GM19035 (cell line): ENCODE measurements around the gene HP1BP3.

Experiments
- ATAC-seq: cut with Tn5 transposase; IDR thresholded peaks from one replicate; pipeline ENCODE4 v1.9.1; 2021; ENCODE audit not compliant: unreplicated experiment

HP1BP3 gene

GRCh38 chr1:20712215-20712577 lies 74.9 kb downstream of the HP1BP3 start:
- ATAC-seq: no peak

GRCh38 chr1:20711285-20712214 lies 75.6 kb downstream of the HP1BP3 start:
- no peak for ATAC-seq

- ATAC-seq: no peak
Measured at GRCh38 chr1:20710469-20711284, 76.4 kb downstream of the HP1BP3 start.

GRCh38 chr1:20709868-20710267 lies 77.2 kb downstream of the HP1BP3 start:
- no peak for ATAC-seq

DNA sequence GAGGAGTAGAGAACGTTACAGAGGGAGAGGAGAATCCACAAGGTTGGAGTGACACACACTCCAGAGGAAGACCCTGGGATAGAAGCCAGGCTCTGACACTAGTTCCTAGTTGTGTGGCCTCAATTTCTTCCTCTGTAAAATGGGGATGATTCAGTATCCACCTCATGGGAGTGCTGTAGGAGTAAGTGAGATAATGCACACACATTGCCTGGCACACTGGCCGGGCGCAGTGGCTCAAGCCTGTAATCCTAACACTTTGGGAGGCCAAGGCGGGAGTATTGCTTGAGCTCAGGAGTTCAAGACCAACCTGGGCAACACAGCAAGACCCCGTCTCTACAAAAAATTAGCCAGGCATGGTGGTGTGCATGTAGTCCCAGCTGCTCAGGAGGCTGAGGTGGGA lies 78.2 kb downstream of the HP1BP3 start:
- no peak for ATAC-seq

- no peak for ATAC-seq
Measured at GRCh38 chr1:20708057-20708456, 79.0 kb downstream of the HP1BP3 start.

DNA sequence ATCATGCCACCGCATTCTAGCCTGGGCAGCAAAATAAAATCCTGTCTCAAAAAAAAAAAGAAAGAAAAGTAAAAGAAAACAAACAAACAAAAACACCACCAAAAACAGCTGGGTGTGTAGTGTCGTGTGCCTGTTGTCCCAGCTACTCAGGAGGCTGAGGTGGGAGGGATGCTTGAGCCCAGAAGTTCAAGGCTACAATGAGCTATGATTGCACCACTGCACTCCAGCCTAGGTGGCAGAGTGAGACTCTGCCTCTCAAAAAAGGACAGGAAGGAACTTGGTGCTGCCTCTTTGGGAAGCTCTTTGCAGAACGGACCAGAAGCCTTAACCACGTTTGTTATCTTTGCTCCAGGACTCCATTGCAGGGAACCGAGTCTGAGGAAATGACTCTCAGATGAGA lies 80.3 kb downstream of the HP1BP3 start:
- no peak for ATAC-seq

DNA sequence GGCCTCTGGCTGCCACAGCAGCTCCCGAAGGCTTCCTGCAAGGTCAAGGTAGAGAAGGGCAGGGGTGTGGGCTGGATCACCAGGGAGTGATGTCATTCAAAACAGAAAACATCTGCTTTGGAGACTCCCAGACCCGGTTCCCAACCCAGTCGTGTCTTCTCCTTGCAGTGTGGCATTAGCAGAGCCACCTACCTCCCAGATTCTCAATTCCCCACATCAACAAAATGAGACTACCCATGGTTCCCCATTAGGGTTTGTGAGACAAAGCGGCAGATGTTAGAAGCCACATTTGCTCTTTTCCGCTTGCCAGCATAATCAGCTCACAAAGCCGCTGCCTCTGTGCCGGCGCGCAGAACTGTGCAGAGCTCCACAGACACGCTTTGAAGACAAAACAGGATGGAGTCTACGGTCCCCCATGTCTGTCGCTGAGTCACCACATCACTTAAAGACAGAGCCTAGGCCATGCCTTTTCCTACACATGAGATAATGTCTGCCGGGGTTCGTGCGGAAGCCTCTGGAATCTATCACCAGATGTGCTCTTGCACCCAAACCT lies 81.8 kb downstream of the HP1BP3 start:
- no peak for ATAC-seq

DNA sequence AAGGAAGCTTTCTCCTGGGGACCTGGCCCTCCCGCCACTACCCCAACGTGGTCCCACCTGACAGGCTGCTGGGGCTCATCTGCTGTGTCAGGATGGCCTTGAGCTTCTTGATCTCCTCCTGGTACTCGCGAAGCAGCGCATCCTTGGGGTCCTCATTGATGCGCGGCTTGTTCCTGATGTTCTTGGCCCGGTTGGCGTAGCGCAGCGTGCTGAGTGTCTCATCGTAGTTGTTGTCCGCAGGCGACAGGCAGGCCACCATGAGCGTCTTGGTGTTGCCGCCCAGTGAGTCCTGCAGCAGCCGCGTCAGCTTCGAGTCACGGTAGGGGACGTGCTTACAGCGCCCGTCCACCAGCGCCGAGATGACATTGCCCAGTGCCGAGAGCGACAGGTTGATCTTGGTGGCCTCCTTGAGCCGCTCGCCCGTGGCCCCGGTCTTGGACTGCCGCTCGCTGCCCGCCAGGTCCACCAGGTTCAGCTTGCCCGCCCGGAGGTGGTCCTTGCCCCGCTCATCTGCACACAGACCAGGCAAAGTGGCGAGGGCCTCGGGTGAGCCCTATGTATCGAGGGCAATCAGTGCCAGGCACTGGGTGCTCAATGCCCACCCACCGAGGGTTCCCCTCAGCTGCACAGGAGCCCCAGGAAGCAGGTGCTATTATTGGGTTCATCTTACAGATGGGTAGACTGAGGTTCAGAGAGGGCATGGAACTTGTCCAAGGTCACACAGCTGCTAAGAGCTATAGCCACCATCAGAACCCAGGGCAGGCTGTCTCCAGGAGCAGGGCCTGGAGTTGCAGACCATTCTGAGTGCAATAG lies 82.5 kb downstream of the HP1BP3 start:
- no peak for ATAC-seq

GRCh38 chr1:20703124-20703756 lies 83.9 kb downstream of the HP1BP3 start:
- no peak for ATAC-seq

DNA sequence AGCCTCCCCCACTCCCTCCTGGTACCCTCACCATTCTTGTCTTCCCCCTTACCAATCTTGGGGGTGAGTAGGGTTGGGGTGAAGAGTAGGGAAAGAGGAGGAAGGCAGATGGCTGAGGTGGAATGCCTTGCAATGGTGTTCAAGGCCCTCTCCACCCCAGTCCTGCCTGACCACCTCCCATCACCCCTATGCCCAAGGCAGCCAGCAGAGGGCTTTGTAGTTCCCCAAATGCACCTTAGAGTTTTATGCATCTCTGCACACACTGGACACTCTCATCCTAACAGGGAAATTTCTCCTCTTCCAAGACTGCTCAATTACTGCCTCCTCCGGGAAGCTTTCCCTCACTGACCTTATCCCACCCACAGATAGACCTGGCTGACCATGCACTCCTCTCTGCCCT lies 84.7 kb downstream of the HP1BP3 start:
- no peak for ATAC-seq

DNA sequence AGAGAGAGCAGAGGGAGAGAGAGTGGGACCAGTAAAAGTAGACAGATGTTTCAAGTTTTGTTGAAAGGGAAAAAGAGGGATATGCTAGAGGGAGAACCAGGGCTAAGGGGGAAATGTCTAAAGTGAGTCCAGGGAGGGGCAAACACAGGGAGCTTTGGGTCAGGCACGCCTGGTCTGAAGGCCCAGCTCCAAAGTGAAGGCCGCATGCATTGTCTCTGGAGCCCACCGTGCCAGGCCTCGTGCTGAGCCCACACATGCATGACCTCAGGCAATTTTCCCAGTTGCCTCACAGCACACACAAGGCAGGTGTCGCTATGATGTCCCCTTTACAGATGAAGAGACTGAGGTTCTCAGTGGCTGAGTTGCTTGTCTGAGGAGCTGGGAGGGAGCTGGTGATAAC lies 85.3 kb downstream of the HP1BP3 start:
- ATAC-seq: no peak

GRCh38 chr1:20701446-20701845 lies 85.7 kb downstream of the HP1BP3 start:
- no peak for ATAC-seq

GRCh38 chr1:20700636-20701215 lies 86.4 kb downstream of the HP1BP3 start:
- no peak for ATAC-seq

- ATAC-seq: no peak
Measured at GRCh38 chr1:20699558-20699957, 87.5 kb downstream of the HP1BP3 start.

DNA sequence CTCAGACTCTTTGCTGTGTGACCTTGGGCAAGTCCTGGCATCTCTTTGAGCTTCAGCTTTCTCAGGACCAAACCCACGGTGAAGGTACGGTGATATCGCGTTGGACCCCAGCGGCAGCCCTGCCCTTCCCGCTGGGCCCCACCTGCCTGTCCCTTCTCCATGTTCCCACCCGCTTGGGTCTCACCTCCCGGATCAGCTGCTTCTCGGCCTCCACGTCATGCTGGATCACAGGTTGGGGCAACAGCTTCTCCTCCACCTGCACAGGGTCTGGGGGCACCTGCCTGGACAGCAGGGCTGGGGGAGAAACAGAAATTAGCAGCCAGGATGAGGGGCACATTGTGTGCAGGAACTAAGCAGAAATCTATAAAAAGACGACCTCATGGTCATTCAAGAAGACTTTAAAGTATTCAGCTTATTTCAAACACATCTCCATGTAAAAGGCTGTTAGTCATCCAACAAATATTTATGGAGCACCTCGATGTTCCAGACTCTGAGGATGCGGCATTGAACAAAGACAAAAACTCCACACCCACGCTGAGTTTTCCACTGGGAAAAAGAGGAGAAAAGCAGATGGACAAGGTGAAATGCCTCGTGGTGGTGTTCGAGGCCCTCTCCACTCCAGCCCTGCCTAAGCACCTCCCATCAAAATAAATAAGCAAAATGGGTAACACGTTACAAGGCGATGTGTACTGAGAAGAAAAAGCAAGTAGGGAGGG lies 88.8 kb downstream of the HP1BP3 start:
- ATAC-seq: no peak

- no peak for ATAC-seq
Measured at GRCh38 chr1:20697563-20697962, 89.5 kb downstream of the HP1BP3 start.

GRCh38 chr1:20696397-20697333 lies 90.4 kb downstream of the HP1BP3 start:
- ATAC-seq: peak; percentile 69
